HuH-7.5 (cell line): Measurements from ENCODE around the gene JTB.

ENCODE experiments used
- DNase-seq: peaks from one replicate; pipeline ENCODE4 v3.0.0; 2011; ENCODE audit warnings: low spot score

The JTB gene

GRCh38 chr1:153932156-153933131 lies 45.0 kb downstream of the JTB start:
- no peak for DNase-seq

GRCh38 chr1:153929981-153930948 lies 47.2 kb downstream of the JTB start:
- peak; percentile 22 for DNase-seq

GRCh38 chr1:153929426-153929825 lies 48.0 kb downstream of the JTB start:
- peak; percentile 7 for DNase-seq

GRCh38 chr1:153928791-153929341 lies 48.6 kb downstream of the JTB start:
- peak; percentile 7 for DNase-seq

- DNase-seq, result peak; percentile 3
Observed at GRCh38 chr1:153928245-153928644, 49.2 kb downstream of the JTB start.

GRCh38 chr1:153926405-153926804 lies 51.1 kb downstream of the JTB start:
- no peak for DNase-seq
